ENCODE measurements around the gene CALB2. TPM values are rescaled to one million over a fixed set of nuclear protein-coding genes. Genes with fewer than 3 reads are reported as not detected.

The CALB2 gene
- total RNA-seq, 1 donor, result 0.36 TPM

GRCh38 chr16:71402007-71402406 lies 43.5 kb downstream of the CALB2 start:
- TF ChIP-seq CTCF (IDR thresholded peaks at IDR 0.05; ENCODE audit: insufficient read depth, low read length), result no peak
- DNase-seq (ENCODE audit: low read depth), result no peak

GRCh38 chr16:71402674-71403073 lies 44.2 kb downstream of the CALB2 start:
- no peak for TF ChIP-seq CTCF (IDR thresholded peaks at IDR 0.05; ENCODE audit: insufficient read depth, low read length)
- no peak for DNase-seq (ENCODE audit: low read depth)
- H3K4me3 ChIP-seq (ENCODE audit: low read depth, low read length), result no peak overlapping the region

More at GRCh38 chr16:71402007-71402406, 43.5 kb downstream of the CALB2 start:
- no peak overlapping the region for H3K4me3 ChIP-seq (ENCODE audit: low read depth, low read length)

GRCh38 chr16:71404364-71404763 lies 45.8 kb downstream of the CALB2 start:
- no peak for DNase-seq (ENCODE audit: low read depth)

GRCh38 chr16:71406316-71406715 lies 47.8 kb downstream of the CALB2 start:
- no peak overlapping the region for H3K4me3 ChIP-seq (ENCODE audit: low read depth, low read length)
- no peak for TF ChIP-seq CTCF (IDR thresholded peaks at IDR 0.05; ENCODE audit: insufficient read depth, low read length)
- no peak for DNase-seq (ENCODE audit: low read depth)

More at GRCh38 chr16:71404364-71404763, 45.8 kb downstream of the CALB2 start:
- H3K4me3 ChIP-seq (ENCODE audit: low read depth, low read length), result no peak overlapping the region
- TF ChIP-seq CTCF (IDR thresholded peaks at IDR 0.05; ENCODE audit: insufficient read depth, low read length), result no peak

GRCh38 chr16:71406724-71407123 lies 48.2 kb downstream of the CALB2 start:
- no peak overlapping the region for H3K4me3 ChIP-seq (ENCODE audit: low read depth, low read length)
- no peak for DNase-seq (ENCODE audit: low read depth)
- no peak for TF ChIP-seq CTCF (IDR thresholded peaks at IDR 0.05; ENCODE audit: insufficient read depth, low read length)

- DNase-seq (ENCODE audit: low read depth), result no peak
- no peak for TF ChIP-seq CTCF (IDR thresholded peaks at IDR 0.05; ENCODE audit: insufficient read depth, low read length)
Measured at GRCh38 chr16:71407731-71408130, 49.2 kb downstream of the CALB2 start.

GRCh38 chr16:71408536-71408935 lies 50.0 kb downstream of the CALB2 start:
- H3K4me3 ChIP-seq (ENCODE audit: low read depth, low read length), result no peak overlapping the region
- no peak for TF ChIP-seq CTCF (IDR thresholded peaks at IDR 0.05; ENCODE audit: insufficient read depth, low read length)
- DNase-seq (ENCODE audit: low read depth), result no peak

More at GRCh38 chr16:71407731-71408130, 49.2 kb downstream of the CALB2 start:
- H3K4me3 ChIP-seq (ENCODE audit: low read depth, low read length), result no peak overlapping the region
